K562 (cell line): ENCODE results near the gene CCDC102B. TPM values are rescaled to one million over a fixed set of nuclear protein-coding genes. Genes with fewer than 3 reads are reported as not detected.

Experiments used
- ELF2 ChIP-seq: fragments of 250-450 bp; sonication (Bioruptor Pico); IDR thresholded peaks from 2 replicates; pipeline ENCODE4 v1.5.0; 2021; ENCODE audit warnings: mild to moderate bottlenecking
- ZNF318 ChIP-seq, 2 experiments: fragments of 450-650 bp; IDR thresholded peaks; 2 replicates each; pipeline ENCODE4 v1.6.1; 2016; ENCODE audit warnings: mild to moderate bottlenecking in 2 of 2, borderline replicate concordance in 1 of 2, low read depth in 1 of 2, moderate library complexity in 1 of 2
- polyA plus RNA-seq, 8 experiments: library from polyadenylated mRNA; depleted of rRNA in 4 of 8; stranded (reverse) in 5 of 8; unstranded in 3 of 8; fragments of >200 nt; fragmentation: Nextera tagmentation in 2 of 8; fragmentation: Illumina TruSeq in 1 of 8; extraction: Ambion mirVana in 2 of 8; extraction: Trizol in 1 of 8; gene quantifications; 2 replicates each; pipeline versions ENCODE4 v1.2.1 to v1.2.3, GENCODE V29; 2011 to 2014; ENCODE audit warnings: inconsistent platforms in 1 of 8, missing spikeins in 1 of 8
- total RNA-seq, 7 experiments: library from RNA; depleted of rRNA in 6 of 7; stranded (reverse); fragments of >200 nt in 6 of 7; fragmentation: Illumina TruSeq in 2 of 7; extraction: Trizol in 2 of 7; gene quantifications; 2 replicates each; pipeline versions ENCODE4 v1.2.1 to v1.2.3, GENCODE V29; 2011 to 2021; ENCODE audit warnings: low replicate concordance in 1 of 7
- TF ChIP-seq, protein P1 (sequence below): sonication (generic); formaldehyde crosslinking; IDR thresholded peaks from 2 replicates; pipeline ENCODE4 v1.8.0; 2022; ENCODE audit warnings: mild to moderate bottlenecking, missing genetic modification reagents, borderline replicate concordance

CCDC102B gene
- total and polyA plus RNA-seq, 9 of the 15 experiments (the other 6 are each of a cell fraction or from before 2014, with no cell fraction given): 0.18 to 1.5 (median 0.73) TPM

GRCh38 chr18:68956650-68957049 is 158.8 kb downstream of the CCDC102B start (continued):
- TF ChIP-seq ZNF318 (IDR thresholded peaks at IDR 0.05; ENCODE audit: borderline replicate concordance in 1 of 2, low read depth in 1 of 2): no peak
- no peak for TF ChIP-seq ELF2 (CRISPR knock-in tag)
- TF ChIP-seq, protein P1, sequence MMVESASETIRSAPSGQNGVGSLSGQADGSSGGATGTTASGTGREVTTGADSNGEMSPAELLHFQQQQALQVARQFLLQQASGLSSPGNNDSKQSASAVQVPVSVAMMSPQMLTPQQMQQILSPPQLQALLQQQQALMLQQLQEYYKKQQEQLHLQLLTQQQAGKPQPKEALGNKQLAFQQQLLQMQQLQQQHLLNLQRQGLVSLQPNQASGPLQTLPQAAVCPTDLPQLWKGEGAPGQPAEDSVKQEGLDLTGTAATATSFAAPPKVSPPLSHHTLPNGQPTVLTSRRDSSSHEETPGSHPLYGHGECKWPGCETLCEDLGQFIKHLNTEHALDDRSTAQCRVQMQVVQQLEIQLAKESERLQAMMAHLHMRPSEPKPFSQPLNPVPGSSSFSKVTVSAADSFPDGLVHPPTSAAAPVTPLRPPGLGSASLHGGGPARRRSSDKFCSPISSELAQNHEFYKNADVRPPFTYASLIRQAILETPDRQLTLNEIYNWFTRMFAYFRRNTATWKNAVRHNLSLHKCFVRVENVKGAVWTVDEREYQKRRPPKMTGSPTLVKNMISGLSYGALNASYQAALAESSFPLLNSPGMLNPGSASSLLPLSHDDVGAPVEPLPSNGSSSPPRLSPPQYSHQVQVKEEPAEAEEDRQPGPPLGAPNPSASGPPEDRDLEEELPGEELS (CRISPR knock-in tag): no peak
